ENCODE measurements around the gene PLCB1.

PLCB1 gene

DNA sequence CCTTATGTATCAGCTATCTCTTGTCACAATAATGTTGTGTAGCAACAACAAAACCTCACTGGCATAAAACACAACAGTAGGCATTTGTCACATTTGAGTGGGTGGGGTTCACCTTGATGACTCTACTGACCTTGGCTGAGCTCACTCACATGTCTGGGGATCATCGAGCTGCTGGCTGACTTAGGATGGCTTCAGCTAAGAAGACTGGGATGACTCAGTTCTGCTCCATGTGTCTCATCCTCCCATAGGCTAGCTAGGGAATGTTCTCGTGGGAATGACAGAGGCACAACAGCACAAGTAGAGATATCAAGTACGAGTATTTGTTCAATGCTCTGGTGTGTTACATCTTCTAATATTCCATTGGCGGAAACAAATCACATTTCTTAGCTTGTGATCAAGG lies 167.9 kb downstream of the PLCB1 start:
- TF ChIP-seq CTCF (IDR thresholded peaks at IDR 0.05; ENCODE audit: low read depth, low read length, missing control alignments): no peak
- DNase-seq (ENCODE audit: low read depth): no peak
- H3K4me3 ChIP-seq (ENCODE audit: low read depth, low read length): no peak overlapping the region

DNA sequence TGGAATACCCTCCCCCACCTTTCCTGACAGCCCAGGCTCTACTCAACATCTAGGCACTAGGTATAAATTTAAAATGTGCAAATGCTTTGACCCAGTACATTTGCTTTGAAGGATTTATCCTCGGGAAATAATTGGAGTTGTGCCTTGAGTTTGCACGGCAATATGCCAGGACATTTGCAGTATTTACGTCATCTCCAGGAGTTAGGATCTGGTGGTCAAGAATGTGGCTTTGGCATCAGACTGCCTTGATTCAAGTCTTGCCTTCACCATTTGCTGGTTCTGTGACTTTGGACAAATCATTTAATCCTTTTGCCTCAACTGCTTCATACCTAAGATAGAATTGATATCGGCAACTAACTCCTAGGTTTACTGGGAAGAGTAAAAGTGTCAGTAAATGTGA lies 169.6 kb downstream of the PLCB1 start:
- TF ChIP-seq CTCF (IDR thresholded peaks at IDR 0.05; ENCODE audit: low read depth, low read length, missing control alignments): no peak
- DNase-seq (ENCODE audit: low read depth): no peak
- H3K4me3 ChIP-seq (ENCODE audit: low read depth, low read length): no peak overlapping the region

GRCh38 chr20:8303651-8304050 lies 171.6 kb downstream of the PLCB1 start:
- H3K4me3 ChIP-seq (ENCODE audit: low read depth, low read length): no peak overlapping the region
- DNase-seq (ENCODE audit: low read depth): no peak
- no peak for TF ChIP-seq CTCF (IDR thresholded peaks at IDR 0.05; ENCODE audit: low read depth, low read length, missing control alignments)

GRCh38 chr20:8304124-8304816 lies 172.2 kb downstream of the PLCB1 start:
- TF ChIP-seq CTCF (IDR thresholded peaks at IDR 0.05; ENCODE audit: low read depth, low read length, missing control alignments): no peak

DNA sequence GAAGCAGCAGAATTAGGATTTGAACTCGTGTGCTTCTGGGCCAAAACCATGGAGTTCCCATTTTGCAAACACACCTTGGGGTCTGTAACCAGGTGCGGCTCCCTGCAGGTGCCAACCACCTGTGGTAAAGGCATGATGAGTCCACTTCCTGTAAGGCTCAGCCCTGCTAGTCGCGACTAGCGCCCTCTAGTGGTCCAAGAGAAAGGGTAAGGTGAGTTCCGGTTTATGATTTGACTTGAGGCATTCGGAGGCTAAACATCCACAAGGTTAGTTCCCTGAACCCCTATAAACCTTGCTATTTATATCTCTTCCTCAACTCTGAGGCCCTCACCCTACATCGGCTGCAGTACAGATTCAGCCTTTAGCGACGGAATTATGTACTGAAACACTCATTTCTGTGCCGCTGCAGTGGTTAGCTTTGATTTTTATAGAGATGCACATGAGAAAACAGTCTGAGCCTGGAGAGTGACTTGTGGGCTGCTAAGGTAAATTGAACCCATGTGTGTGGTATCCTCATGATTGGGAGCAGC lies 173.4 kb downstream of the PLCB1 start:
- peak; percentile 44 for DNase-seq (ENCODE audit: low read depth)
- peak; percentile 89 for TF ChIP-seq CTCF (IDR thresholded peaks at IDR 0.05; ENCODE audit: low read depth, low read length, missing control alignments)
- H3K4me3 ChIP-seq (ENCODE audit: low read depth, low read length): no peak overlapping the region

More at GRCh38 chr20:8304124-8304816, 172.2 kb downstream of the PLCB1 start:
- DNase-seq (ENCODE audit: low read depth): no peak
- H3K4me3 ChIP-seq (ENCODE audit: low read depth, low read length): no peak overlapping the region

DNA sequence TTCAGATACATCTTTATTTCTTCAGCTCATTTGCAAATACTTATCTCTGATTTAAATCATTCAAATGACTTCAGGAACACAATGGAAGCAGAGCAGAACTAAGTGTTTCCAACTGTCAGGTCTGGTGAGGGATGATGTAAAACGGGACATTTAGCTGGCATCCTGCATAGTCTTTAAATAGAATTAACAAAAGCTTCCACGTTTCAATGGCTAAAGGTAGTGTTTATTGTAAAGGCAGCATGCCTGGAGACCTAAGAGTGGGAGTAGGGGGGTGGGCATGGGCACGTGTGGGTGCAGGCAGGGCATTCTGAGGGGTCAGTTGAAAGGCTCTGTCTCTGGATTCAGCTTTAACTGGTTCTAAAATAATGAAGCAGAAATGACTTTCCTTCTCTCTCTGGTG lies 174.9 kb downstream of the PLCB1 start:
- TF ChIP-seq CTCF (IDR thresholded peaks at IDR 0.05; ENCODE audit: low read depth, low read length, missing control alignments): no peak
- no peak overlapping the region for H3K4me3 ChIP-seq (ENCODE audit: low read depth, low read length)
- DNase-seq (ENCODE audit: low read depth): no peak

- no peak overlapping the region for H3K4me3 ChIP-seq (ENCODE audit: low read depth, low read length)
- no peak for DNase-seq (ENCODE audit: low read depth)
- TF ChIP-seq CTCF (IDR thresholded peaks at IDR 0.05; ENCODE audit: low read depth, low read length, missing control alignments): no peak
Observed at GRCh38 chr20:8309634-8310033, 177.6 kb downstream of the PLCB1 start.
